GM12878 (cell line): ENCODE measurements around the gene ANKRD28. TPM values are rescaled to one million over a fixed set of nuclear protein-coding genes. Genes with fewer than 3 reads are reported as not detected.

Experiments used
- ATAC-seq: fragments of 200-7000 bp; cut with Tn5 transposase; 3 replicates; pipeline ENCODE4 v1.9.1; 2020; ENCODE audit warnings: mild to moderate bottlenecking, moderate library complexity
- BruUV-seq: library from RNA; stranded (reverse); fragments of 400-500 nt; replicated peaks from 2 replicates; lab custom pipeline; 2021; lab: Mats Ljungman, UMichigan
- CTCF ChIA-PET: fragments of 300-600 bp; sonication (Branson Sonifier 250); formaldehyde crosslinking; extraction: SDS; loops from one replicate; lab custom pipeline; 2021; ENCODE audit warnings: inconsistent platforms; lab: Yijun Ruan, JAX
- POLR2A ChIA-PET: fragments of 350-600 bp; formaldehyde crosslinking; extraction: SDS; loops from one replicate; lab custom pipeline; 2021; ENCODE audit warnings: inconsistent platforms; lab: Charles Lee
- RAD21 ChIA-PET: fragments of 300-600 bp; sonication (Branson Sonifier 250); formaldehyde crosslinking; loops from one replicate; lab custom pipeline; 2023; ENCODE audit warnings: antibody characterized with exemption; ENCODE audit not compliant: unreplicated experiment; lab: Charles Lee
- SMC1A ChIA-PET: fragments of 300-600 bp; sonication (Branson Sonifier 250); formaldehyde crosslinking; loops from one replicate; lab custom pipeline; 2023; ENCODE audit not compliant: unreplicated experiment, uncharacterized antibody; lab: Charles Lee
- DNase-seq: peaks from one replicate; pipeline ENCODE4 v3.0.0-alpha.2; 2011; ENCODE audit warnings: low read depth, low spot score
- FAIRE-seq: peaks from 3 replicates; lab custom pipeline; 2011; peaks lifted over from hg19 to GRCh38; lab: Jason Lieb, UNC
- H2AFZ ChIP-seq: 2 replicates; pipeline ENCODE4 v1.6.0; 2011; ENCODE audit warnings: low read depth, low read length, control low read depth; ENCODE audit not compliant: control insufficient read depth
- H3K27ac ChIP-seq: 2 replicates; pipeline ENCODE4 v1.5.1; 2011; ENCODE audit warnings: control low read depth; ENCODE audit not compliant: control insufficient read depth, insufficient read depth
- H3K27me3 ChIP-seq, 2 experiments: replicated peaks in 1 of 2; 2 replicates each; pipeline versions ENCODE4 v1.6.0 to v1.6.1; 2011; ENCODE audit warnings: low read length in 1 of 2; ENCODE audit not compliant: control insufficient read depth in 2 of 2, insufficient read depth in 2 of 2
- H3K36me3 ChIP-seq, 2 experiments: 2 replicates each; pipeline ENCODE4 v1.5.1; 2011; ENCODE audit warnings: low read length in 1 of 2; ENCODE audit not compliant: control insufficient read depth in 2 of 2, insufficient read depth in 2 of 2
- H3K4me1 ChIP-seq: 2 replicates; pipeline ENCODE4 v1.6.1; 2011; ENCODE audit warnings: mild to moderate bottlenecking, low read length, moderate library complexity, mixed read lengths; ENCODE audit not compliant: control insufficient read depth, insufficient read depth
- H3K4me2 ChIP-seq: 2 replicates; pipeline ENCODE4 v1.6.0; 2011; ENCODE audit warnings: control low read depth; ENCODE audit not compliant: control insufficient read depth, insufficient read depth
- H3K4me3 ChIP-seq: fragments of 200-600 bp; sonication (generic); 2 replicates; pipeline ENCODE4 v1.5.1; 2016
- H3K79me2 ChIP-seq: 2 replicates; pipeline ENCODE4 v1.6.0; 2011; ENCODE audit warnings: low read length; ENCODE audit not compliant: control insufficient read depth, insufficient read depth
- H3K9ac ChIP-seq: 2 replicates; pipeline ENCODE4 v1.8.0; 2011; ENCODE audit warnings: low read length, control low read depth, mixed read lengths; ENCODE audit not compliant: control insufficient read depth, insufficient read depth
- H3K9me3 ChIP-seq: replicated peaks from 3 replicates; pipeline ENCODE4 v1.5.1; 2011; ENCODE audit warnings: mild to moderate bottlenecking, low read length; ENCODE audit not compliant: control insufficient read depth, insufficient read depth
- H4K20me1 ChIP-seq: 2 replicates; pipeline ENCODE4 v1.6.0; 2011; ENCODE audit not compliant: control insufficient read depth, insufficient read depth
- BHLHE40 ChIP-seq, 2 experiments: fragments of 450-650 bp in 1 of 2; IDR thresholded peaks; 2 replicates each; pipeline ENCODE4 v1.6.1; 2011 to 2017; ENCODE audit warnings: low read depth in 2 of 2, borderline replicate concordance in 1 of 2, improper control_type of control experiment in 1 of 2, low read length in 1 of 2, mild to moderate bottlenecking in 1 of 2
- BMI1 ChIP-seq: fragments of 450-650 bp; IDR thresholded peaks from 2 replicates; pipeline ENCODE4 v1.6.1; 2016; ENCODE audit warnings: mild to moderate bottlenecking, moderate library complexity, borderline replicate concordance
- CBFB ChIP-seq: IDR thresholded peaks from 2 replicates; pipeline ENCODE4 v1.6.1; 2016; ENCODE audit warnings: antibody characterized with exemption, low read depth
- FOXK2 ChIP-seq: fragments of 450-650 bp; IDR thresholded peaks from 2 replicates; pipeline ENCODE4 v1.6.1; 2017; ENCODE audit warnings: mild to moderate bottlenecking, moderate library complexity
- GATAD2B ChIP-seq: fragments of 450-650 bp; conservative IDR thresholded peaks from 2 replicates; pipeline ENCODE4 v1.6.1; 2017; ENCODE audit warnings: low read depth, mild to moderate bottlenecking, moderate library complexity
- KDM1A ChIP-seq: fragments of 200-600 bp; sonication (generic); IDR thresholded peaks from 2 replicates; pipeline ENCODE4 v1.6.1; 2016; ENCODE audit warnings: borderline replicate concordance
- MLLT1 ChIP-seq: fragments of 450-650 bp; IDR thresholded peaks from 2 replicates; pipeline ENCODE4 v1.6.1; 2016; ENCODE audit warnings: mild to moderate bottlenecking
- NR2C2 ChIP-seq: IDR thresholded peaks from 2 replicates; pipeline ENCODE4 v1.6.1; 2011; ENCODE audit warnings: borderline replicate concordance, low read depth; ENCODE audit not compliant: control insufficient read depth, insufficient read length
- POU2F2 ChIP-seq: IDR thresholded peaks from 3 replicates; pipeline ENCODE4 v1.6.1; 2011; ENCODE audit warnings: low read depth, mild to moderate bottlenecking, low read length, borderline replicate concordance
- PRDM15 ChIP-seq: fragments of 450-650 bp; formaldehyde crosslinking; IDR thresholded peaks from 2 replicates; pipeline ENCODE4 v1.4.0; 2020; ENCODE audit warnings: mild to moderate bottlenecking, moderate library complexity
- SUPT20H ChIP-seq: IDR thresholded peaks from 2 replicates; pipeline ENCODE4 v1.6.1; 2011; ENCODE audit warnings: low read depth, mild to moderate bottlenecking, low read length, moderate library complexity, borderline replicate concordance; ENCODE audit not compliant: control insufficient read depth
- SUZ12 ChIP-seq: fragments of 200-600 bp; sonication (generic); IDR thresholded peaks from one replicate; pipeline ENCODE4 v1.6.1; 2018; ENCODE audit warnings: antibody characterized with exemption, mild to moderate bottlenecking; ENCODE audit not compliant: unreplicated experiment
- TCF3 ChIP-seq: IDR thresholded peaks from 2 replicates; pipeline ENCODE4 v1.6.1; 2012; ENCODE audit warnings: low read depth, mild to moderate bottlenecking, low read length, borderline replicate concordance; ENCODE audit not compliant: insufficient read depth
- ZNF207 ChIP-seq: fragments of 450-650 bp; IDR thresholded peaks from 2 replicates; pipeline ENCODE4 v1.6.1; 2014; ENCODE audit warnings: antibody characterized with exemption, mild to moderate bottlenecking, borderline replicate concordance
- WGBS: methylation state at CpG from one replicate; pipeline ENCODE4 v1.1.6; 2016; ENCODE audit warnings: low lambda C conversion rate; ENCODE audit not compliant: insufficient replicate concordance, insufficient coverage; ENCODE audit errors: missing lambda C conversion rate; 5-methylcytosine and 5-hydroxymethylcytosine counted together
- in situ Hi-C: fragments of 300-500 bp; cut with MboI; formaldehyde crosslinking; loops from 9 replicates; pipeline ENCODE4 v1.14.3; 2018; ENCODE audit warnings: mixed read lengths
- intact Hi-C: fragments of 100-400 bp; cut with micrococcal nuclease; formaldehyde crosslinking; loops from one replicate; pipeline ENCODE4 v1.14.2; 2022; ENCODE audit not compliant: unreplicated experiment
- polyA plus RNA-seq, 11 experiments: library from polyadenylated mRNA; depleted of rRNA in 4 of 11; unstranded in 6 of 11; stranded (reverse) in 5 of 11; fragments of >200 nt; fragmentation: Nextera tagmentation in 4 of 11; fragmentation: Illumina TruSeq in 1 of 11; extraction: Ambion mirVana in 4 of 11; extraction: Trizol in 1 of 11; gene quantifications; 1 replicate in 1 of 11; 2 replicates in 10 of 11; pipeline versions ENCODE4 v1.2.1 to v1.2.3, GENCODE V29; 2011 to 2016; ENCODE audit warnings: inconsistent platforms in 2 of 11, missing spikeins in 2 of 11, low read depth in 1 of 11
- total RNA-seq, 4 experiments: library from RNA; depleted of rRNA in 3 of 4; stranded (reverse); fragments of >200 nt in 3 of 4; fragmentation: Illumina TruSeq in 1 of 4; extraction: Trizol in 1 of 4; gene quantifications; 2 replicates each; pipeline versions ENCODE4 v1.2.1 to v1.2.3, GENCODE V29; 2013 to 2021
- TF ChIP-seq, protein P1 (sequence below), 3 experiments: IDR thresholded peaks in 2 of 3; conservative IDR thresholded peaks in 1 of 3; 2 replicates each; pipeline ENCODE4 v1.5.1; 2011; ENCODE audit warnings: low read depth in 3 of 3, low read length in 3 of 3, mild to moderate bottlenecking in 3 of 3, control low read depth in 2 of 3, moderate library complexity in 2 of 3, inconsistent platforms in 1 of 3, mixed read lengths in 1 of 3; ENCODE audit not compliant: control insufficient read depth in 2 of 3, insufficient read depth in 1 of 3; ENCODE audit errors: extremely low read depth in 1 of 3

The ANKRD28 gene
- total and polyA plus RNA-seq, 10 of the 15 experiments (the other 5 are each of a cell fraction or from before 2014, with no cell fraction given), result 11.2 to 105 (median 38.3) TPM

DNA sequence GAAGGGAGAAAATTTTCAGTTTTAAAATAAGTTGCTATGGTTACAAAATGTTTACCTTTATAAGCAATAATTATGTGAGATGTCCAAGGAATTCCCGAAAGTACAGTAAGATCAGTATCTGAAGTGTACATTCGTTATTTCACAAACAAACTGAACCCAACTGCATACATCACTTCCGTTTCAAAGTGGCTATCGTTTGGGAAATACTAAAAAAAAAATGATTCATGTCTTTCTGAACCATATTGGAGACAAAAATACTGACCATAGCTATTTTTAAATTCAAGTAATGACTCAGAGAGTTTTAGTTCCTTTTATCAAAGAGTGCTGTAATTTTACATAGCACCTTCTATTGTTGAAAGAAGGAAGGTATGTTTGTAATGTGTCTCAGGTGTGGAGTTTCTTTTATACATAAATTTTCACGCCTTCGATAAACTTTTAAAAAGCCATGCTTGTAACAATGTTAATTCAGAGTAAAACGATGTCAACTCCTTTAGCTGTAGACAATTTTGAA, 8.0 kb upstream of the ANKRD28 start:
- ATAC-seq (peak; percentile 71), FAIRE-seq (peak; percentile 76), DNase-seq (peak; percentile 89)
- SMC1A ChIA-PET, result interaction anchor here (0.9 to 9.4 kb wide), 21 partner anchors 9 to 862 kb away, joined by 3 to 362 read pairs (median 5); partner anchors contain the start of gene ANKRD28
- Histone ChIP-seq H4K20me1 (no peaks in the 10 kb centered on the region), H3K9me3 (peaks cover 4% of the 10 kb centered on the region; the same call in 2 of the 3 replicates), H3K9ac (peak overlapping the region; percentile 47; the same call in 1 of the 2 replicates), H3K27me3 (no peaks in the 10 kb centered on the region), H3K4me3 (peak overlapping the region; percentile 49), H3K36me3 (no peaks in the 10 kb centered on the region), H3K27ac (peak overlapping the region; percentile 84), H3K4me2 (peak overlapping the region; percentile 40), H3K4me1 (peaks cover 75% of the 10 kb centered on the region), H3K79me2 (peaks cover 67% of the 10 kb centered on the region), H2AFZ (no peak overlapping the region)
- intact Hi-C loops (loop anchor here (1.0 to 5.0 kb wide), 3 partner anchors 37 to 604 kb away; no protein-coding TSS in a partner anchor), in situ Hi-C loops (loop anchor here (5.0 to 10.0 kb wide), 3 partner anchors 169 to 601 kb away; partner anchors contain the start of gene CAPN7)
- POLR2A ChIA-PET, result interaction anchor here (0.6 to 3.5 kb wide), 11 partner anchors 9 to 705 kb away, joined by 3 to 29 read pairs (median 5); partner anchors contain the start of genes ANKRD28 and SH3BP5
- 1% methylated on average over 7 of the region's 7 CpGs for WGBS
- CTCF ChIA-PET, result interaction anchor here (0.8 to 9.8 kb wide), 11 partner anchors 9 to 198 kb away, joined by 3 to 288 read pairs (median 5); partner anchors contain the start of gene ANKRD28
- BruUV-seq, result no TSS peak
- RAD21 ChIA-PET, result interaction anchor here (0.6 to 9.6 kb wide), 18 partner anchors 6 to 249 kb away, joined by 3 to 248 read pairs (median 5); partner anchors contain the start of genes ANKRD28, BTD and HACL1
- TF ChIP-seq POU2F2 (peak; percentile 45; the same call in 1 of the 3 replicates), GATAD2B (no peak), TCF3 (no peak), ZNF207 (no peak), CBFB (peak; percentile 83), KDM1A (no peak), PRDM15 (no peak), BMI1 (peak; percentile 96), MLLT1 (no peak; the same call in 1 of the 2 replicates), SUPT20H (no peak), FOXK2 (no peak), BHLHE40 (IDR thresholded peaks at IDR 0.05; ENCODE audit: borderline replicate concordance in 1 of 2, low read depth in 2 of 2, low read length in 1 of 2) (peak; percentile 53 to 76), SUZ12 (no peak), NR2C2 (no peak)
- TF ChIP-seq, protein P1, sequence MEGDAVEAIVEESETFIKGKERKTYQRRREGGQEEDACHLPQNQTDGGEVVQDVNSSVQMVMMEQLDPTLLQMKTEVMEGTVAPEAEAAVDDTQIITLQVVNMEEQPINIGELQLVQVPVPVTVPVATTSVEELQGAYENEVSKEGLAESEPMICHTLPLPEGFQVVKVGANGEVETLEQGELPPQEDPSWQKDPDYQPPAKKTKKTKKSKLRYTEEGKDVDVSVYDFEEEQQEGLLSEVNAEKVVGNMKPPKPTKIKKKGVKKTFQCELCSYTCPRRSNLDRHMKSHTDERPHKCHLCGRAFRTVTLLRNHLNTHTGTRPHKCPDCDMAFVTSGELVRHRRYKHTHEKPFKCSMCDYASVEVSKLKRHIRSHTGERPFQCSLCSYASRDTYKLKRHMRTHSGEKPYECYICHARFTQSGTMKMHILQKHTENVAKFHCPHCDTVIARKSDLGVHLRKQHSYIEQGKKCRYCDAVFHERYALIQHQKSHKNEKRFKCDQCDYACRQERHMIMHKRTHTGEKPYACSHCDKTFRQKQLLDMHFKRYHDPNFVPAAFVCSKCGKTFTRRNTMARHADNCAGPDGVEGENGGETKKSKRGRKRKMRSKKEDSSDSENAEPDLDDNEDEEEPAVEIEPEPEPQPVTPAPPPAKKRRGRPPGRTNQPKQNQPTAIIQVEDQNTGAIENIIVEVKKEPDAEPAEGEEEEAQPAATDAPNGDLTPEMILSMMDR (IDR thresholded peaks at IDR 0.05 in 2 of 3, conservative IDR thresholded peaks at IDR 0.05 in 1 of 3; ENCODE audit: control insufficient read depth in 2 of 3, extremely low read depth in 1 of 3, insufficient read depth in 1 of 3, low read depth in 3 of 3, low read length in 3 of 3), result no peak; a peak in 1 of 6 replicates
